ENCODE results near the gene GLB1L. TPM values are rescaled to one million over a fixed set of nuclear protein-coding genes. Genes with fewer than 3 reads are reported as not detected.
A peak's percentile ranks its signal among the peaks of the same experiment; 100 is the strongest.
"Not testable (repeated sequence)": the region's sequence is repeated elsewhere in the genome, so short reads cannot be mapped to it uniquely, and the experiment has no call there.

Gene GLB1L
- total and polyA plus RNA-seq, 2 experiments from 2014 or later, result 6.6 to 9.6 TPM

GRCh38 chr2:219261024-219261855, 16.0 kb upstream of the GLB1L start:
- Histone ChIP-seq H2AFZ (no peak overlapping the region), H3K36me3 (replicated peaks; ENCODE audit: insufficient read depth, low read depth) (no peaks in the 10 kb centered on the region), H3K4me3 (no peak overlapping the region), H4K20me1 (ENCODE audit: insufficient read depth, poor library complexity, severe bottlenecking) (no peaks in the 10 kb centered on the region), H3K27me3 (peaks cover 18% of the 10 kb centered on the region), H3K9me3 (ENCODE audit: low read depth) (no peaks in the 10 kb centered on the region), H3K27ac (no peak overlapping the region), H3K9me2 (replicated peaks; ENCODE audit: insufficient read depth) (no peaks in the 10 kb centered on the region), H3K79me2 (no peaks in the 10 kb centered on the region), H3K4me1 (ENCODE audit: insufficient read depth) (no peaks in the 10 kb centered on the region), H3K4me2 (no peak overlapping the region)
- DNase-seq (ENCODE audit: low spot score), result no peak
- WGBS (ENCODE audit: low lambda C conversion rate, missing lambda C conversion rate), result 81% methylated on average over 5 of the region's 5 CpGs
- no peak for TF ChIP-seq EZH2phosphoT487 (IDR thresholded peaks at IDR 0.05; ENCODE audit: low read depth, severe bottlenecking, unreplicated experiment)
- no peak for TF ChIP-seq CTCF (IDR thresholded peaks at IDR 0.05; ENCODE audit: poor library complexity)
- no peak for TF ChIP-seq EZH2 (IDR thresholded peaks at IDR 0.05; ENCODE audit: borderline replicate concordance)

GRCh38 chr2:219258942-219259341, 13.7 kb upstream of the GLB1L start:
- H4K20me1 ChIP-seq (ENCODE audit: insufficient read depth, poor library complexity, severe bottlenecking); H3K27ac ChIP-seq; H3K79me2 ChIP-seq; H3K4me2 ChIP-seq; H3K9me2 ChIP-seq (replicated peaks; ENCODE audit: insufficient read depth); H2AFZ ChIP-seq; H3K4me1 ChIP-seq (ENCODE audit: insufficient read depth); H3K9me3 ChIP-seq (ENCODE audit: low read depth); H3K36me3 ChIP-seq (replicated peaks; ENCODE audit: insufficient read depth, low read depth); H3K4me3 ChIP-seq; DNase-seq (ENCODE audit: low spot score): not testable (repeated sequence)
- peaks cover 41% of the 10 kb centered on the region for H3K27me3 ChIP-seq
- 87% methylated on average over 10 of the region's 10 CpGs for WGBS (ENCODE audit: low lambda C conversion rate, missing lambda C conversion rate)

- H3K9me3 ChIP-seq (ENCODE audit: low read depth), result no peaks in the 10 kb centered on the region
- no peaks in the 10 kb centered on the region for H3K9me2 ChIP-seq (replicated peaks; ENCODE audit: insufficient read depth)
- peaks cover 33% of the 10 kb centered on the region for H3K4me1 ChIP-seq (ENCODE audit: insufficient read depth)
- H2AFZ ChIP-seq, result peak overlapping the region; percentile 57
- no peaks in the 10 kb centered on the region for H3K36me3 ChIP-seq (replicated peaks; ENCODE audit: insufficient read depth, low read depth)
- 41% methylated on average over 12 of the region's 12 CpGs for WGBS (ENCODE audit: low lambda C conversion rate, missing lambda C conversion rate)
- no peaks in the 10 kb centered on the region for H4K20me1 ChIP-seq (ENCODE audit: insufficient read depth, poor library complexity, severe bottlenecking)
- DNase-seq (ENCODE audit: low spot score), result no peak
- no peak for TF ChIP-seq CTCF (IDR thresholded peaks at IDR 0.05; ENCODE audit: poor library complexity)
- TF ChIP-seq EZH2phosphoT487 (IDR thresholded peaks at IDR 0.05; ENCODE audit: low read depth, severe bottlenecking, unreplicated experiment), result no peak
- no peak for TF ChIP-seq EZH2 (IDR thresholded peaks at IDR 0.05; ENCODE audit: borderline replicate concordance)
- H3K79me2 ChIP-seq, result no peaks in the 10 kb centered on the region
- H3K27ac ChIP-seq, result no peak overlapping the region
- H3K4me3 ChIP-seq, result peak overlapping the region; percentile 37
- H3K27me3 ChIP-seq, result peaks cover 45% of the 10 kb centered on the region
- H3K4me2 ChIP-seq, result peak overlapping the region; percentile 98
Measured at GRCh38 chr2:219254590-219255201, 9.5 kb upstream of the GLB1L start.

Measured in hepatocyte (in vitro differentiated cells).